HepG2 (cell line): ENCODE data around the gene VKORC1. TPM values are rescaled to one million over a fixed set of nuclear protein-coding genes. Genes with fewer than 3 reads are reported as not detected.
A peak's percentile ranks its signal among the peaks of the same experiment; 100 is the strongest.

Source experiments
- AKAP8 ChIP-seq: sonication (generic); formaldehyde crosslinking; IDR thresholded peaks from 2 replicates; pipeline ENCODE4 v1.5.1; 2020; ENCODE audit warnings: mild to moderate bottlenecking, missing genetic modification reagents
- E2F2 ChIP-seq: sonication (generic); formaldehyde crosslinking; IDR thresholded peaks from 2 replicates; pipeline ENCODE4 v1.4.0; 2020; ENCODE audit warnings: missing genetic modification reagents, borderline replicate concordance
- ETV6 ChIP-seq: sonication (generic); formaldehyde crosslinking; conservative IDR thresholded peaks from 2 replicates; pipeline ENCODE4 v1.4.0; 2020; ENCODE audit warnings: missing genetic modification reagents
- HDAC6 ChIP-seq: fragments of 200-600 bp; sonication (generic); IDR thresholded peaks from 2 replicates; pipeline ENCODE4 v1.7.0; 2017; ENCODE audit warnings: mild to moderate bottlenecking, antibody characterized with exemption, low read length, low read depth
- HNF4A ChIP-seq: sonication (generic); formaldehyde crosslinking; IDR thresholded peaks from 2 replicates; pipeline ENCODE4 v1.4.0; 2020; ENCODE audit warnings: missing genetic modification reagents
- PBX2 ChIP-seq: IDR thresholded peaks from 2 replicates; pipeline ENCODE4 v1.6.1; 2016; ENCODE audit warnings: control low read depth
- PITX1 ChIP-seq: sonication (generic); formaldehyde crosslinking; IDR thresholded peaks from 2 replicates; pipeline ENCODE4 v1.5.1; 2020; ENCODE audit warnings: mild to moderate bottlenecking, missing genetic modification reagents
- POLR2A ChIP-seq, 2 experiments: IDR thresholded peaks; 2 replicates each; pipeline ENCODE4 v1.6.1; 2011; ENCODE audit warnings: low read depth in 2 of 2, low read length in 2 of 2, mild to moderate bottlenecking in 1 of 2, moderate library complexity in 1 of 2; ENCODE audit not compliant: insufficient read depth in 1 of 2
- YEATS2 ChIP-seq: sonication (generic); formaldehyde crosslinking; IDR thresholded peaks from 2 replicates; pipeline ENCODE4 v1.4.0; 2020; ENCODE audit warnings: missing genetic modification reagents, borderline replicate concordance
- ZBTB33 ChIP-seq: sonication (generic); formaldehyde crosslinking; IDR thresholded peaks from 2 replicates; pipeline ENCODE4 v1.4.0; 2020; ENCODE audit warnings: missing genetic modification reagents
- ZFP37 ChIP-seq: sonication (generic); formaldehyde crosslinking; IDR thresholded peaks from 2 replicates; pipeline ENCODE4 v1.4.0; 2020; ENCODE audit warnings: missing genetic modification reagents, borderline replicate concordance
- ZKSCAN8 ChIP-seq: IDR thresholded peaks from 2 replicates; pipeline ENCODE4 v1.6.1; 2016; ENCODE audit warnings: borderline replicate concordance, missing genetic modification reagents, missing compliant biosample characterization
- ZNF12 ChIP-seq: sonication (generic); formaldehyde crosslinking; IDR thresholded peaks from 2 replicates; pipeline ENCODE4 v1.5.0; 2020; ENCODE audit warnings: missing genetic modification reagents
- ZNF180 ChIP-seq: sonication (generic); formaldehyde crosslinking; IDR thresholded peaks from 2 replicates; pipeline ENCODE4 v1.4.0; 2020; ENCODE audit warnings: low read depth, missing genetic modification reagents, borderline replicate concordance
- ZNF292 ChIP-seq: sonication (generic); formaldehyde crosslinking; IDR thresholded peaks from 2 replicates; pipeline ENCODE4 v1.8.1; 2022; ENCODE audit warnings: mild to moderate bottlenecking, low read depth, missing genetic modification reagents, borderline replicate concordance
- ZNF3 ChIP-seq: IDR thresholded peaks from 2 replicates; pipeline ENCODE4 v1.7.0; 2017; ENCODE audit warnings: inconsistent platforms
- ZNF34 ChIP-seq: sonication (generic); formaldehyde crosslinking; IDR thresholded peaks from 2 replicates; pipeline ENCODE4 v1.4.0; 2020; ENCODE audit warnings: mild to moderate bottlenecking, missing genetic modification reagents, borderline replicate concordance
- ZNF430 ChIP-seq: sonication (generic); formaldehyde crosslinking; IDR thresholded peaks from 2 replicates; pipeline ENCODE4 v1.9.0; 2021; ENCODE audit warnings: mild to moderate bottlenecking, missing genetic modification reagents
- ZNF589 ChIP-seq: sonication (generic); formaldehyde crosslinking; conservative IDR thresholded peaks from 2 replicates; pipeline ENCODE4 v1.8.0; 2022; ENCODE audit warnings: mild to moderate bottlenecking, moderate library complexity, missing genetic modification reagents
- ZNF609 ChIP-seq: sonication (generic); formaldehyde crosslinking; IDR thresholded peaks from 2 replicates; pipeline ENCODE4 v1.4.0; 2020; ENCODE audit warnings: mild to moderate bottlenecking, missing genetic modification reagents, borderline replicate concordance
- ZNF790 ChIP-seq: sonication (generic); formaldehyde crosslinking; IDR thresholded peaks from 2 replicates; pipeline ENCODE4 v1.8.0; 2022; ENCODE audit warnings: missing genetic modification reagents, mild to moderate bottlenecking, borderline replicate concordance
- ZNF878 ChIP-seq: sonication (generic); formaldehyde crosslinking; IDR thresholded peaks from 2 replicates; pipeline ENCODE4 v1.8.1; 2023; ENCODE audit warnings: mild to moderate bottlenecking, missing genetic modification reagents, moderate library complexity
- polyA plus RNA-seq, 8 experiments: library from polyadenylated mRNA; depleted of rRNA in 3 of 8; stranded (reverse) in 7 of 8; unstranded in 1 of 8; fragments of >200 nt; fragmentation: Illumina TruSeq in 4 of 8; extraction: Trizol in 4 of 8; gene quantifications; 2 replicates each; pipeline versions ENCODE4 v1.2.1 to v1.2.3, GENCODE V29; 2011 to 2016; ENCODE audit warnings: low read depth in 4 of 8, missing spikeins in 1 of 8, mixed read lengths in 1 of 8; ENCODE audit not compliant: insufficient read depth in 1 of 8
- total RNA-seq, 5 experiments: library from RNA; depleted of rRNA; stranded (reverse); fragments of >200 nt; fragmentation: Illumina TruSeq; extraction: Trizol; gene quantifications; 2 replicates each; pipeline ENCODE4 v1.2.3, GENCODE V29; 2016; ENCODE audit warnings: low read depth in 1 of 5

Gene VKORC1
- total and polyA plus RNA-seq, 2 of the 13 experiments (the other 11 are each of a cell fraction or from before 2014, with no cell fraction given), result 141 to 615 TPM

GRCh38 chr16:31094424-31095120 is at the start of gene VKORC1 (continued):
- TF ChIP-seq ZKSCAN8 (CRISPR knock-in tag) (peak; percentile 57; the same call in 1 of the 2 replicates), ZNF292 (CRISPR knock-in tag) (no peak), AKAP8 (CRISPR knock-in tag) (no peak), ETV6 (CRISPR knock-in tag) (peak; percentile 33; the same call in 1 of the 2 replicates), PITX1 (CRISPR knock-in tag) (peak; percentile 19), ZFP37 (CRISPR knock-in tag) (no peak), ZNF878 (no peak; the same call in 1 of the 2 replicates), E2F2 (peak; percentile 93), ZNF430 (CRISPR knock-in tag) (no peak; the same call in 1 of the 2 replicates), HDAC6 (no peak), PBX2 (CRISPR knock-in tag) (no peak), ZNF12 (no peak; the same call in 1 of the 2 replicates), POLR2A (IDR thresholded peaks at IDR 0.05; ENCODE audit: insufficient read depth in 1 of 2, low read depth in 2 of 2, low read length in 2 of 2) (peak; percentile 84 to 90), YEATS2 (CRISPR knock-in tag) (peak; percentile 95), ZNF589 (CRISPR knock-in tag) (peak; percentile 82; the same call in 1 of the 2 replicates), ZNF34 (CRISPR knock-in tag) (no peak), ZNF609 (0 out of 2 replicates have a peak, but pooled peaks have one; percentile 2), HNF4A (no peak), ZNF180 (CRISPR knock-in tag) (no peak), ZNF790 (CRISPR knock-in tag) (no peak), ZNF3 (CRISPR knock-in tag) (no peak), ZBTB33 (CRISPR knock-in tag) (no peak)
